ENCODE data around the gene BRAF.
A peak's percentile ranks its signal among the peaks of the same experiment; 100 is the strongest.
"Not testable (repeated sequence)": the region's sequence is repeated elsewhere in the genome, so short reads cannot be mapped to it uniquely, and the experiment has no call there.

The BRAF gene

GRCh38 chr7:140697447-140698143 is 227.1 kb downstream of the BRAF start:
- no peak for DNase-seq

GRCh38 chr7:140696680-140697446 is 227.9 kb downstream of the BRAF start, which contains the start of gene NDUFB2:
NDUFB2 (plus strand) TSS chr7:140696708; CDS start chr7:140696745, 37 bp downstream.
- DNase-seq: no peak

- peak; percentile 97 for DNase-seq
Measured at GRCh38 chr7:140696024-140696679, 228.6 kb downstream of the BRAF start.

GRCh38 chr7:140695381-140695780 is 229.3 kb downstream of the BRAF start:
- no peak for DNase-seq

GRCh38 chr7:140694592-140694991 is 230.1 kb downstream of the BRAF start:
- no peak for DNase-seq

GRCh38 chr7:140693849-140694248 is 230.9 kb downstream of the BRAF start:
- DNase-seq: not testable (repeated sequence)

GRCh38 chr7:140691376-140692045 is 233.2 kb downstream of the BRAF start:
- no peak for DNase-seq

GRCh38 chr7:140689199-140690152 is 235.3 kb downstream of the BRAF start:
- DNase-seq: no peak

GRCh38 chr7:140688341-140688740 is 236.4 kb downstream of the BRAF start:
- no peak for DNase-seq

GRCh38 chr7:140686921-140687320 is 237.8 kb downstream of the BRAF start:
- DNase-seq: no peak

GRCh38 chr7:140685407-140686087 is 239.2 kb downstream of the BRAF start:
- DNase-seq: no peak

GRCh38 chr7:140684066-140684950 is 240.4 kb downstream of the BRAF start:
- DNase-seq: no peak

GRCh38 chr7:140683657-140684056 is 241.1 kb downstream of the BRAF start:
- DNase-seq: no peak

GRCh38 chr7:140681766-140682165 is 243.0 kb downstream of the BRAF start:
- DNase-seq: no peak

GRCh38 chr7:140680886-140681285 is 243.8 kb downstream of the BRAF start:
- DNase-seq: no peak

GRCh38 chr7:140679186-140679585 is 245.5 kb downstream of the BRAF start:
- no peak for DNase-seq

- DNase-seq: no peak
Measured at GRCh38 chr7:140678816-140679130, 246.0 kb downstream of the BRAF start.

GRCh38 chr7:140678081-140678815 is 246.5 kb downstream of the BRAF start:
- no peak for DNase-seq

- DNase-seq: no peak
Measured at GRCh38 chr7:140677496-140677895, 247.2 kb downstream of the BRAF start.

- DNase-seq: not testable (repeated sequence)
Measured at GRCh38 chr7:140676956-140677355, 247.8 kb downstream of the BRAF start.

Measured in femur (tissue), 1 donor.